Lower lobe of right lung (tissue), 2 donors: Measurements from ENCODE around the gene COL4A2. TPM values are rescaled to one million over a fixed set of nuclear protein-coding genes. Genes with fewer than 3 reads are reported as not detected.

Experiments used
- ATAC-seq, 2 donors: fragments of 200-7000 bp; cut with Tn5 transposase; one replicate each; pipeline ENCODE4 v1.9.1; 2020 to 2022; ENCODE audit warnings: mild to moderate bottlenecking in 2 of 2, moderate library complexity in 2 of 2
- DNase-seq: peaks from one replicate; pipeline ENCODE4 v3.0.0-alpha.2; 2020
- H3K27ac ChIP-seq: fragments of 200-600 bp; one replicate; pipeline ENCODE4 v1.8.0; 2022
- H3K27me3 ChIP-seq: fragments of 200-600 bp; one replicate; pipeline ENCODE4 v1.8.0; 2022; ENCODE audit warnings: low read depth
- H3K36me3 ChIP-seq: fragments of 200-600 bp; one replicate; pipeline ENCODE4 v1.8.0; 2022; ENCODE audit warnings: mild to moderate bottlenecking
- H3K4me1 ChIP-seq: fragments of 200-600 bp; one replicate; pipeline ENCODE4 v1.8.0; 2022
- H3K4me3 ChIP-seq: fragments of 200-600 bp; one replicate; pipeline ENCODE4 v1.8.0; 2022; ENCODE audit warnings: mild to moderate bottlenecking
- H3K9me3 ChIP-seq: fragments of 200-600 bp; one replicate; pipeline ENCODE4 v1.8.0; 2022
- intact Hi-C: fragments of 100-400 bp; cut with DNase I; formaldehyde crosslinking; loops from one replicate; pipeline ENCODE4 v1.11.0; 2022
- total RNA-seq: library from RNA; stranded (reverse); fragmentation: NEBNext Ultra II Directional; extraction: Animal tissue kit (Norgen Biotek cat#: 25700); gene quantifications from one replicate; pipeline ENCODE4 v1.2.1, GENCODE V29; 2021
- TF ChIP-seq, protein P1 (sequence below): fragments of 200-600 bp; IDR thresholded peaks from one replicate; pipeline ENCODE4 v1.8.0; 2022; ENCODE audit warnings: antibody characterized with exemption, mild to moderate bottlenecking
- donor health status: DM: no; HTN: yes; CAD: no; lungs with severe emphysema.

The COL4A2 gene
- total RNA-seq, 1 donor from 2014 or later = 185 TPM

DNA sequence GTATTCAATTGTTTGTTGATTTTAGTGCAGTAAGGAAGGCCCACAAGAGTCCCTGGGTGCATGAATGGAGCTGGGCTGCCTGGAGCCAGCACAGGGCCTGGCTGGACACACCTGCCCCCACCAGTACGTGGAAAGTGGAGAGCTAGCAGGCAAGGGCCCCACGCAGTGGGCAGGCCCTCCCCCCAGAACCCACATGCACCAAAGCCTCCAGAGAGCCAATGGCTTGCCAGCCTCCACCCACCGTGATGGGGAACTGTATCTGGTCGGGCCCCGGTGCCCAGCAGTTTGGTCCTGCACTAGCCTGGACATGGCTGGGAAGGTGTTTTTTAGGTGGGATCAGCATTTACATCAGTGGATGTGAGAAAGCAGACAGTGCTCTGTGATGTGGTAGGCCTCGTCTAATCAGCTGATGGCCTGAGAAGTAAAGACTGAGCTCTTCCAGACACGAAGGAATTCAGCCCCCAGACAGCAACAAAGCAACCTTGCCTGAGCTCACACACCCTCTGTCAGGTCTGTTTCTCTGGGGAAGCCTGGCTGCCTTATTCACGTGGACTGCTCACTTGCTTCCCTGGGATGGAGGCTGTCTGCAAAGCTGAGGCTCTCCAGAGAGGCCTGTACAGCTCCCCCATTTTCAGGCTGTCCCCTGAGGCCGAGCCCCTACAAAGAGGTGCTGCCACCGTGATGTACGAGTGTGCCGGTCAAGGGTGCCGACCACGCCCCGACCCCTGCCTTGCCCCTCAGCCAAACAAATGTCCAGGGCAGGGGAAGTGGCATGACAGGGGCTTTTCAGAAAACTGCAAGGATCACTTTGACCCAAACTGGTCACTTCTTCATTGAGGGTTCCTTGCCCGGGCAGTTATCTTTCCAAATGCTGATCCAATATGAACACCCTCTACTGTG lies 226.9 kb downstream of the COL4A2 start:
- intact Hi-C loops = no loop called here
- Histone ChIP-seq H3K4me1 (peaks cover 74% of the 10 kb centered on the region), H3K9me3 (no peaks in the 10 kb centered on the region), H3K4me3 (no peak overlapping the region), H3K27ac (no peak overlapping the region), H3K36me3 (peaks cover 5% of the 10 kb centered on the region), H3K27me3 (no peaks in the 10 kb centered on the region)
- ATAC-seq (no peak), DNase-seq (no peak)
- TF ChIP-seq, protein P1, sequence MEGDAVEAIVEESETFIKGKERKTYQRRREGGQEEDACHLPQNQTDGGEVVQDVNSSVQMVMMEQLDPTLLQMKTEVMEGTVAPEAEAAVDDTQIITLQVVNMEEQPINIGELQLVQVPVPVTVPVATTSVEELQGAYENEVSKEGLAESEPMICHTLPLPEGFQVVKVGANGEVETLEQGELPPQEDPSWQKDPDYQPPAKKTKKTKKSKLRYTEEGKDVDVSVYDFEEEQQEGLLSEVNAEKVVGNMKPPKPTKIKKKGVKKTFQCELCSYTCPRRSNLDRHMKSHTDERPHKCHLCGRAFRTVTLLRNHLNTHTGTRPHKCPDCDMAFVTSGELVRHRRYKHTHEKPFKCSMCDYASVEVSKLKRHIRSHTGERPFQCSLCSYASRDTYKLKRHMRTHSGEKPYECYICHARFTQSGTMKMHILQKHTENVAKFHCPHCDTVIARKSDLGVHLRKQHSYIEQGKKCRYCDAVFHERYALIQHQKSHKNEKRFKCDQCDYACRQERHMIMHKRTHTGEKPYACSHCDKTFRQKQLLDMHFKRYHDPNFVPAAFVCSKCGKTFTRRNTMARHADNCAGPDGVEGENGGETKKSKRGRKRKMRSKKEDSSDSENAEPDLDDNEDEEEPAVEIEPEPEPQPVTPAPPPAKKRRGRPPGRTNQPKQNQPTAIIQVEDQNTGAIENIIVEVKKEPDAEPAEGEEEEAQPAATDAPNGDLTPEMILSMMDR = no peak

DNA sequence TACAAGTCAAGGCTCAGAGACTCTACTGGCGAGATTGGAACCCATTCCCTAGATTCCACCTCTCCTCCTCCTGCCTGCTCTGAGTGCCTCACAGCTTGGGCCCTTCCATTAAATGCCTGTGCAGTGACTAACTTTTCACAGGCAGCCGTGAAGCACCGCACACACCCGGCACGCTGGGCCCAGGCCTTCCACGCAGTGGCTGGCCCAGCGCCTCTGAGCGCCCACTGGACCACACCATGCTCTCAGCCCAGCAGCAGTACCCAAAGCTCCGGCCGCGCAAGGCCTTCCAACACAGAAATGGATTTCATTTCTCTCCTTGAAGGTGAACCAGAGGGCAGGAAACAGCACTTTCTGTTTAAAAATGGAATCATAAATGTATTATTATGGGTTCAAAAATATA lies 228.4 kb downstream of the COL4A2 start:
- Histone ChIP-seq H3K4me1 (peaks cover 75% of the 10 kb centered on the region), H3K36me3 (peaks cover 5% of the 10 kb centered on the region), H3K27ac (no peak overlapping the region), H3K9me3 (no peaks in the 10 kb centered on the region), H3K4me3 (no peak overlapping the region), H3K27me3 (no peaks in the 10 kb centered on the region)
- TF ChIP-seq, protein P1 = no peak
- ATAC-seq (no peak), DNase-seq (no peak)
- intact Hi-C loops = no loop called here

DNA sequence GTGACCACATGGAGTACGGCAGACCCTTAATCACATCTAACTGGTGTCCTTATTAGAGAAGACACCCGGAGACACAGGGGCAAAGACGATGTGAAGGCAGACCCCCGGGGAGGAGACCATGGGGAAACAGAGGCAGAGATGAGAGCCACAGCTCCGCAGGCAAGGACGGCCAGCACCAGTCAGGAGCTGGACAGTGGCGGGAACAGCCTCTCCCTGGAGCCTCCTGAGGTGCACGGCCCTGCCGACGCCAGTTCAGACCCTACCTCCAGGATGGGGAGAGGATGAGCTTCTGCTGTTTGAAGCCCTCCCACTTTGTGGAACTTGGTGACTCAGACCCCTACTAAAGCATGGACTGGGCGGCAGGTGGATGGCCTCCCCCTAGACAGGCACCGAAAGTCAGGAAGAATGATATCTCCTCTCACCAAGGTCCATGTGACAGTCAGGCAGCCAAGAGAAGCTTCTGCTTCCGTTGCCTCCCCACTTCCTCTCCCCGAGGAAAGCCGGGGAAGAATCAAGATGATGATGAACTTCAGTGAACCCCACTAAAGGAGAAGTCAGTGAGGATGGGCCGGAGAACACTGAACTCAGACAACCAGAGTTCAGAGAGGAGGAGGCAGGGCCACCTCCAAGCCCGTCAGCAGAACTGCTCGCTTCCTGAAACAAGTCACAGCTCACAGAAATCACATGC lies 229.1 kb downstream of the COL4A2 start:
- intact Hi-C loops = no loop called here
- TF ChIP-seq, protein P1 = no peak
- Histone ChIP-seq H3K4me3 (no peak overlapping the region), H3K27ac (no peak overlapping the region), H3K9me3 (no peaks in the 10 kb centered on the region), H3K36me3 (peaks cover 5% of the 10 kb centered on the region), H3K4me1 (peaks cover 77% of the 10 kb centered on the region), H3K27me3 (no peaks in the 10 kb centered on the region)
- DNase-seq (peak; percentile 80), ATAC-seq (peak; percentile 72 to 90)

DNA sequence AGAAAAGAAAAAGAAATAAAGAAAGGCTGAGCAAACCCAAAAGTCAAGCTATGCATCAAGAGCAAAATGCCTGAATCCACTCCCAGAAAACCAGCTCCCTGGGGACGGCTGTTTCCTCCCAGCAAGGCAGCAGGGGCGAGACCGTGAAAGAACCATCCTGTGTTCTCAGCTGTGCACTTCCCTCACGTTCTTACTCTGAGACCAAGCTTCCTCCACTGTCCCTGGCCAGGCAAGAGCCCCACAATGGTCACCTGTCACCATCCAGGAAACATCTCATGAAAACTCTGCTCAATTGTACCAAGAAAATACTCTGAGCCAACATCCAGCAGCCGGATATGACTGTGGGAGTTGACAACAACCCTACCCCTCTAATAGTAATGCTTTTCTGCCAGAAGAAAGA lies 231.5 kb downstream of the COL4A2 start:
- DNase-seq (no peak), ATAC-seq (peak in 1 of 2 donors; percentile 14)
- Histone ChIP-seq H3K4me3 (no peak overlapping the region), H3K36me3 (peaks cover 5% of the 10 kb centered on the region), H3K9me3 (no peaks in the 10 kb centered on the region), H3K4me1 (peaks cover 72% of the 10 kb centered on the region), H3K27ac (no peak overlapping the region), H3K27me3 (no peaks in the 10 kb centered on the region)
- TF ChIP-seq, protein P1 = no peak
- intact Hi-C loops = no loop called here

DNA sequence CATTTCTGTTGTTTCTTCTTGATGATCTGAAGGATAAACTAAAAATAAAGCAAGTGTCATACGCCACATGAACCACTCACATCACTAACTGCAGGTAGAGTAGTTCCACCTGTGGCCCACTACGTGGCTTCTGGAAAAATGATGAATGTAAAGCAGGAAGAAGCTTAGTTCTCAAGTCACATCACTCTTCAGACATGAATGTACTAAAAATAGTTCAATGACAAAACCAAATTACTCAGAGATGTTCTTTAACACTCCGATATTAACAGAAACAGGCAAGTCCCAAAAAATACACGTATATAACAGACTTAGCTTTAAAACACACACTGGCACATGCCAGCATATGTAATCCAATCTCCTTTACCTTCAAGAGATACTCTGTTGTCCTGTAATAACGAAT lies 232.8 kb downstream of the COL4A2 start:
- Histone ChIP-seq H3K9me3 (no peaks in the 10 kb centered on the region), H3K27me3 (no peaks in the 10 kb centered on the region), H3K4me1 (peaks cover 59% of the 10 kb centered on the region), H3K4me3 (no peak overlapping the region), H3K27ac (peak overlapping the region; percentile 2), H3K36me3 (peaks cover 5% of the 10 kb centered on the region)
- no peak for ATAC-seq
- intact Hi-C loops = no loop called here
- no peak for DNase-seq
- TF ChIP-seq, protein P1 = no peak
